ENCODE data around the gene PNMA1. TPM values are rescaled to one million over a fixed set of nuclear protein-coding genes. Genes with fewer than 3 reads are reported as not detected.

The PNMA1 gene
- total and polyA plus RNA-seq, 5 experiments from 2014 or later = 31.6 to 43.4 (median 37.2) TPM

GRCh38 chr14:73727166-73727565, 13.0 kb upstream of the PNMA1 start:
- peaks cover under 1 to 87% (median 13%) of the 10 kb centered on the region in 3 donors for H3K36me3 Mint-ChIP-seq
- H3K4me1 Mint-ChIP-seq = peaks cover 9 to 26% (median 19%) of the 10 kb centered on the region in 4 donors
- H3K4me3 Mint-ChIP-seq = no peak overlapping the region
- POLR2A ChIA-PET = interaction anchor here (1.0 to 4.1 kb wide), 4 partner anchors 15 to 59 kb away, joined by 3 to 37 read pairs (median 12); a partner anchor contains a TSS
- DNase-seq (no peak), ATAC-seq (no peak)
- no peaks in the 10 kb centered on the region for H3K9me3 Mint-ChIP-seq
- H3K27ac Mint-ChIP-seq = peak overlapping the region in 8 of 10 donors; percentile 24 to 83 (median 53)
- no peaks in the 10 kb centered on the region for H3K27me3 Mint-ChIP-seq

GRCh38 chr14:73726025-73726961, 12.1 kb upstream of the PNMA1 start:
- POLR2A ChIA-PET = interaction anchor here (1.3 to 4.1 kb wide), 2 partner anchors 10 to 33 kb away, joined by 3 to 37 read pairs; a partner anchor contains a TSS
- peak overlapping the region in 8 of 10 donors; percentile 24 to 87 (median 65) for H3K27ac Mint-ChIP-seq
- DNase-seq (no peak), ATAC-seq (no peak)
- no peaks in the 10 kb centered on the region for H3K27me3 Mint-ChIP-seq
- H3K4me3 Mint-ChIP-seq = no peak overlapping the region
- no peaks in the 10 kb centered on the region for H3K9me3 Mint-ChIP-seq
- H3K36me3 Mint-ChIP-seq = peaks cover 6 to 87% (median 11%) of the 10 kb centered on the region in 3 donors
- H3K4me1 Mint-ChIP-seq = peaks cover 6 to 22% (median 16%) of the 10 kb centered on the region in 4 donors

DNA sequence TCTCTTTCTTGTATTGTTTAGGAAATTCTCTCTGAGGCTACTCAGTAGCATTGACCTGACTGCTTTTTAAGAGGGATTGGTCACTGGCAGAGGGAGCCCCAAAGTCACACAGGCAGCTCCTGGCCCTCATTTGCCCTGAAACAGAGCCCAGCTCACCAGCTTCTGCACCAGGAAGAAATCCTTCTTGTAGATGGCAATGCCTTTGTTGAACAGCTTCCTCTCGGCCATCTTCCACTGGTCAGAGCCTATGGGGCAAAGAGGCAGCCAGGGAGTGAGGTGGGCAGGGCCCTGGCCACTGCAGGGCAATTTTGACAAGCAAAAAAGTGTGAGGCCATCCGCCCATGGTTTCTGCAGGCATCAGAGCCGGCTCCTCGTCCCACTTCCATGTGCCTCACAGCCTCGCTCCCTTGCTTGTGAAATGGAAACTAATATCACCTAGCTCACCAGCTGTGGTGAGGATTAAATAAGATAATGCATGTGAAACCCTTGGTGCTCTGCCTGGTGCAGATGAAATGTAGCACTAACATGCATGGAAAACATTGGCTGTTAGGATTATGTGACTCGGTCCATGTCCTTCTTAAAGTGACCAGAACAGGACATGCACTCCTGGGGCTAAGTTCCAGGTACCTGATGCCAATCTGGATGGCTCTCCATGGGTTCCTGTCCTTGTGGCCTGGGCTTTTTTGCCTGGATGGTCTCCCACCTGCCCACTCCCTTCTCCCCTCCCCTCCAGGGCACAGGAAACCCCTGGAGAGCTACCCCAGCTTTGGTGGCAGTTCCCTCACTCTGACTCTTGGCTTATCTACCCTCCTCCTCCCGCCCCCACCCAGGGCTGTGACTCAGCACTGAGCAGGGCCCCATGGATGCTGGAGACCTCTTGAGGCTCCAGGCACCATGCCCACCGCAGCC, 11.2 kb upstream of the PNMA1 start:
- ATAC-seq (no peak), DNase-seq (no peak)
- H3K27ac Mint-ChIP-seq = peak overlapping the region in 8 of 10 donors; percentile 40 to 81 (median 66)
- H3K27me3 Mint-ChIP-seq = no peaks in the 10 kb centered on the region
- H3K9me3 Mint-ChIP-seq = no peaks in the 10 kb centered on the region
- peaks cover 6 to 21% (median 15%) of the 10 kb centered on the region in 4 donors for H3K4me1 Mint-ChIP-seq
- POLR2A ChIA-PET = interaction anchor here (0.6 to 1.3 kb wide), 2 partner anchors 10 to 35 kb away, joined by 3 read pairs; a partner anchor contains a TSS
- peaks cover 6 to 88% (median 16%) of the 10 kb centered on the region in 3 donors for H3K36me3 Mint-ChIP-seq
- no peak overlapping the region for H3K4me3 Mint-ChIP-seq

DNA sequence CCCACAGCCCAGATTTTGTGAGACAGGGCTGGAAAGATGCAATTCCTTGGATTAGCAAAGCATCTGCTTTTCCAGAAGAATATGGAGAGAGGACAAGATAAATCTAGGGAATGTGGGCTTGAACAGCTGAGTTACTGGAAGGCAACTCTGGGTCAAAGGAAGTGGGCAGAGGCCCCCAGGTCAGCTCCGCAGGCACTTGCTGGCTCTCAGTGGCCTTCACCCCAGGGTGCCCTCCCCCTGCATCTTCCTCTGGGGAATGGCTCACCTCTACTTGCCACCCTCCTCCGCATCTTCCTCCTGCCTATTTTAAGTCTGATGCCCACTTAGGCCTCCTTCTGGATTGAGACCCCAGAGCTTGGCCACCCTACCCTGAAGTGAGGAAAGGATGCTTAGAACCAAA, 10.5 kb upstream of the PNMA1 start:
- peaks cover 6 to 87% (median 17%) of the 10 kb centered on the region in 3 donors for H3K36me3 Mint-ChIP-seq

GRCh38 chr14:73723797-73724661, 9.8 kb upstream of the PNMA1 start:
- ATAC-seq (no peak), DNase-seq (no peak)
- Mint-ChIP-seq H3K4me3 (no peak overlapping the region), H3K27ac (peak overlapping the region in 9 of 10 donors; percentile 21 to 76 (median 60)), H3K27me3 (no peaks in the 10 kb centered on the region), H3K4me1 (peaks cover 6 to 15% (median 10%) of the 10 kb centered on the region in 4 donors), H3K9me3 (no peaks in the 10 kb centered on the region), H3K36me3 (peaks cover 6 to 87% (median 16%) of the 10 kb centered on the region in 3 donors)
- POLR2A ChIA-PET = interaction anchor here (1.0 kb wide), 1 partner anchor 20 kb away, joined by 3 read pairs; no protein-coding TSS in a partner anchor

More for the DNA sequence above, 10.5 kb upstream of the PNMA1 start:
- H3K27me3 Mint-ChIP-seq = no peaks in the 10 kb centered on the region
- DNase-seq = no peak
- H3K9me3 Mint-ChIP-seq = no peaks in the 10 kb centered on the region
- H3K4me3 Mint-ChIP-seq = no peak overlapping the region
- peak overlapping the region in 9 of 10 donors; percentile 34 to 81 (median 57) for H3K27ac Mint-ChIP-seq
- H3K4me1 Mint-ChIP-seq = peaks cover 6 to 20% (median 14%) of the 10 kb centered on the region in 4 donors
- ATAC-seq = no peak
- POLR2A ChIA-PET = interaction anchor here (0.6 to 1.3 kb wide), 2 partner anchors 9 to 35 kb away, joined by 3 read pairs; a partner anchor contains a TSS

- ATAC-seq (no peak), DNase-seq (no peak)
- H3K27me3 Mint-ChIP-seq = no peaks in the 10 kb centered on the region
Observed at GRCh38 chr14:73723406-73723796, 9.2 kb upstream of the PNMA1 start.

GRCh38 chr14:73722581-73722980, 8.4 kb upstream of the PNMA1 start:
- Mint-ChIP-seq H3K4me3 (no peak overlapping the region), H3K36me3 (peaks cover 6 to 87% (median 16%) of the 10 kb centered on the region in 3 donors), H3K4me1 (peaks cover 0 to 6% (median 3%) of the 10 kb centered on the region in 4 donors), H3K9me3 (no peaks in the 10 kb centered on the region), H3K27me3 (no peaks in the 10 kb centered on the region), H3K27ac (peak overlapping the region in 6 of 10 donors; percentile 8 to 80 (median 59))
- POLR2A ChIA-PET = no interaction called here
- no peak for DNase-seq
- no peak for ATAC-seq

More at GRCh38 chr14:73723406-73723796, 9.2 kb upstream of the PNMA1 start:
- Mint-ChIP-seq H3K4me3 (no peak overlapping the region), H3K4me1 (peaks cover under 1 to 9% (median 4%) of the 10 kb centered on the region in 4 donors), H3K27ac (peak overlapping the region in 8 of 10 donors; percentile 29 to 76 (median 62)), H3K9me3 (no peaks in the 10 kb centered on the region), H3K36me3 (peaks cover 6 to 85% (median 16%) of the 10 kb centered on the region in 3 donors)
- POLR2A ChIA-PET = interaction anchor here (0.6 to 1.0 kb wide), 2 partner anchors 21 to 50 kb away, joined by 3 to 7 read pairs; no protein-coding TSS in a partner anchor

DNA sequence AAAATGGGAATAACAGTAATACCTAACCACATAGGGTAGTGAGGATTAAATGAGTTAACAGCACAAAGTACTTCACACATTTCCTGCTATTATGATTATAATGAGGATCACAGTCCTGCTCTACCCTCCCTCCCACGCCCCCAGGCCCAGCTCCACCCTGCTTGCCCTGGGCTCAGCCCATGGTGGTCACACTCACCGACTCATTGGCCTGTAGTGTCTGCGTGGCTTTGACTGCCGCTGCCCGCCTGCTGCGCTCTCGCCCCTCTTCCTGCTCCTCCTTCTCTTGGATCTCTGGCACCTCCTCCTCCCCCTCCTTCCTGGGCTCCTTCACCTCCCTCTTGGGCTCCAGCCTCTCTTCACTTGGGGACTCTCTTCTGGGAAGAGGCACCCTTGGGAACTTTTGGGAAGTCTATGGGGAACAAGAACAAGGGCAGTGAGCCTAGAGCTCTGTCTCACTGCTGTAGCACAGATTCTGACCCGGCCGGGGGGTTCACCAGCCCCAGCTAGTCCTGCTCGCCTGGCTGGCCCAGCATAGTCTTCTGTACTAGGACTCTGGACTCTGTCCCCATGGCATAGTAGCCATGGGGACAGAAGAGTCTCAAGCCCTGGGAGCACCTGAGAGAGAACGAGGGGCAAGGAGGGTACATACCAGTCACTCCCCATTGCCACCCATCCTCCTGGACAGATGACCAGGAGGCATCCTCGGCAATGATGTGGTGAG, 7.1 kb upstream of the PNMA1 start:
- POLR2A ChIA-PET = interaction anchor here (0.5 to 1.7 kb wide), 3 partner anchors 12 to 76 kb away, joined by 4 to 7 read pairs (median 4); partner anchors contain the start of gene DNAL1
- no peak for ATAC-seq
- Mint-ChIP-seq H3K27me3 (no peaks in the 10 kb centered on the region), H3K27ac (peak overlapping the region in 9 of 10 donors; percentile 26 to 88 (median 65)), H3K9me3 (no peaks in the 10 kb centered on the region), H3K4me3 (no peak overlapping the region), H3K4me1 (peaks cover 0 to 6% (median 2%) of the 10 kb centered on the region in 4 donors), H3K36me3 (peaks cover 6 to 91% (median 16%) of the 10 kb centered on the region in 3 donors)
- no peak for DNase-seq

- Mint-ChIP-seq H3K4me3 (no peak overlapping the region), H3K36me3 (peaks cover 6 to 92% (median 15%) of the 10 kb centered on the region in 3 donors)
Observed at GRCh38 chr14:73720636-73721035, 6.5 kb upstream of the PNMA1 start.

GRCh38 chr14:73719791-73720190, 5.6 kb upstream of the PNMA1 start:
- Mint-ChIP-seq H3K27me3 (no peaks in the 10 kb centered on the region), H3K27ac (peak overlapping the region in 6 of 10 donors; percentile 35 to 80 (median 68)), H3K4me1 (peaks cover 0 to 7% (median 4%) of the 10 kb centered on the region in 4 donors), H3K9me3 (no peaks in the 10 kb centered on the region), H3K36me3 (peaks cover 6 to 88% (median 15%) of the 10 kb centered on the region in 3 donors), H3K4me3 (no peak overlapping the region)
- ATAC-seq = no peak
- no peak for DNase-seq
- POLR2A ChIA-PET = interaction anchor here (0.8 to 1.7 kb wide), 2 partner anchors 67 to 68 kb away, joined by 4 read pairs; no protein-coding TSS in a partner anchor

More at GRCh38 chr14:73720636-73721035, 6.5 kb upstream of the PNMA1 start:
- Mint-ChIP-seq H3K27ac (peak overlapping the region in 3 of 10 donors; percentile 33 to 74 (median 65)), H3K27me3 (no peaks in the 10 kb centered on the region), H3K4me1 (peaks cover 0 to 5% (median 3%) of the 10 kb centered on the region in 4 donors), H3K9me3 (no peaks in the 10 kb centered on the region)
- DNase-seq = no peak
- POLR2A ChIA-PET = interaction anchor here (0.8 to 1.7 kb wide), 3 partner anchors 66 to 76 kb away, joined by 4 read pairs; partner anchors contain the start of gene DNAL1
- ATAC-seq = no peak

All from naive thymus-derived CD8-positive, alpha-beta T cell (primary cell).